Left ventricle myocardium inferior (tissue), 1 donor: ENCODE data around the gene SDK2. TPM values are rescaled to one million over a fixed set of nuclear protein-coding genes. Genes with fewer than 3 reads are reported as not detected.

ENCODE experiments used
- DNase-seq: peaks from one replicate; pipeline ENCODE4 v3.0.0-alpha.2; 2020
- H3K27ac ChIP-seq: fragments of 200-600 bp; replicated peaks from 2 replicates; pipeline ENCODE4 v1.8.0; 2021
- H3K27me3 ChIP-seq: fragments of 200-600 bp; 2 replicates; pipeline ENCODE4 v1.8.0; 2021; ENCODE audit warnings: low read depth
- H3K36me3 ChIP-seq: fragments of 200-600 bp; 2 replicates; pipeline ENCODE4 v1.8.0; 2021
- H3K4me1 ChIP-seq: fragments of 200-600 bp; 2 replicates; pipeline ENCODE4 v1.8.0; 2021
- H3K4me3 ChIP-seq: fragments of 200-600 bp; 2 replicates; pipeline ENCODE4 v1.8.0; 2021; ENCODE audit warnings: mild to moderate bottlenecking, moderate library complexity
- H3K9me3 ChIP-seq: fragments of 200-600 bp; replicated peaks from 2 replicates; pipeline ENCODE4 v1.8.0; 2021
- intact Hi-C: fragments of 100-400 bp; cut with micrococcal nuclease; formaldehyde crosslinking; loops from one replicate; pipeline ENCODE4 v1.11.0; 2022
- total RNA-seq: library from RNA; stranded (reverse); fragmentation: NEBNext Ultra II Directional; extraction: Animal tissue kit (Norgen Biotek cat#: 25700); gene quantifications from one replicate; pipeline ENCODE4 v1.2.1, GENCODE V29; 2021
- TF ChIP-seq, protein P1 (sequence below): fragments of 200-600 bp; IDR thresholded peaks from 2 replicates; pipeline ENCODE4 v1.8.0; 2021; ENCODE audit warnings: antibody characterized with exemption, mild to moderate bottlenecking, borderline replicate concordance
- donor health status: DM: no; HTN: yes; CAD: no; lungs with severe emphysema.

Gene SDK2
- total RNA-seq, 1 donor from 2014 or later: 2.2 TPM

- Histone ChIP-seq H3K9me3 (no peaks in the 10 kb centered on the region), H3K4me1 (peaks cover 44% of the 10 kb centered on the region), H3K4me3 (peak overlapping the region; percentile 43), H3K27ac (peak overlapping the region; percentile 88), H3K36me3 (no peaks in the 10 kb centered on the region), H3K27me3 (peaks cover 1% of the 10 kb centered on the region)
- TF ChIP-seq, protein P1, sequence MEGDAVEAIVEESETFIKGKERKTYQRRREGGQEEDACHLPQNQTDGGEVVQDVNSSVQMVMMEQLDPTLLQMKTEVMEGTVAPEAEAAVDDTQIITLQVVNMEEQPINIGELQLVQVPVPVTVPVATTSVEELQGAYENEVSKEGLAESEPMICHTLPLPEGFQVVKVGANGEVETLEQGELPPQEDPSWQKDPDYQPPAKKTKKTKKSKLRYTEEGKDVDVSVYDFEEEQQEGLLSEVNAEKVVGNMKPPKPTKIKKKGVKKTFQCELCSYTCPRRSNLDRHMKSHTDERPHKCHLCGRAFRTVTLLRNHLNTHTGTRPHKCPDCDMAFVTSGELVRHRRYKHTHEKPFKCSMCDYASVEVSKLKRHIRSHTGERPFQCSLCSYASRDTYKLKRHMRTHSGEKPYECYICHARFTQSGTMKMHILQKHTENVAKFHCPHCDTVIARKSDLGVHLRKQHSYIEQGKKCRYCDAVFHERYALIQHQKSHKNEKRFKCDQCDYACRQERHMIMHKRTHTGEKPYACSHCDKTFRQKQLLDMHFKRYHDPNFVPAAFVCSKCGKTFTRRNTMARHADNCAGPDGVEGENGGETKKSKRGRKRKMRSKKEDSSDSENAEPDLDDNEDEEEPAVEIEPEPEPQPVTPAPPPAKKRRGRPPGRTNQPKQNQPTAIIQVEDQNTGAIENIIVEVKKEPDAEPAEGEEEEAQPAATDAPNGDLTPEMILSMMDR: no peak
- DNase-seq: peak; percentile 35
- intact Hi-C loops: no loop called here
Measured at GRCh38 chr17:73365301-73365874, 278.9 kb downstream of the SDK2 start.

- Histone ChIP-seq H3K9me3 (no peaks in the 10 kb centered on the region), H3K4me1 (peaks cover 50% of the 10 kb centered on the region), H3K27ac (no peak overlapping the region), H3K36me3 (no peaks in the 10 kb centered on the region), H3K4me3 (no peak overlapping the region), H3K27me3 (no peaks in the 10 kb centered on the region)
- intact Hi-C loops: no loop called here
- TF ChIP-seq, protein P1: no peak
- DNase-seq: no peak
Measured at GRCh38 chr17:73364155-73364522, 280.1 kb downstream of the SDK2 start.

GRCh38 chr17:73363442-73364154 is 280.6 kb downstream of the SDK2 start:
- intact Hi-C loops: no loop called here
- Histone ChIP-seq H3K4me1 (peaks cover 48% of the 10 kb centered on the region), H3K27me3 (no peaks in the 10 kb centered on the region), H3K4me3 (no peak overlapping the region), H3K9me3 (no peaks in the 10 kb centered on the region), H3K36me3 (no peaks in the 10 kb centered on the region), H3K27ac (no peak overlapping the region)
- DNase-seq: no peak
- TF ChIP-seq, protein P1: no peak

DNA sequence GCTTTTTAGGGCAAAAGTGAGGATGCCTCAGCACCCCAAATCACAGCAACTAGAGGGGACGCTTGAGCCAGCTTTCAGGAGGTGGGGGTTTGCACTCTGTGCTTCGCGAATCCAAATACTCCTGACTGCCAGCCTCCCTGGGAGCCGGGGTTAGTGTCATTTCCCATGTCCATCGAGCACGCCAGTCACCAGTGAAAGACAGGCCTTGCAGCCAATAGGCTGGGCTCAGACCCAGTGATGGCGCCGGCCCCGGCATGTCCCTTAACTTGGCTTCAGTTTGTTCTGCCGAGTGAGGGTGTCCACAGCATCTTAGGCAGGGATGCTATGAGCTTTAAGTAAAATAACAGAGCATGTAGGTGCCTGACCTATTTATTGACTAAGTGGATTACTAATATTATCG is 281.5 kb downstream of the SDK2 start:
- Histone ChIP-seq H3K27me3 (no peaks in the 10 kb centered on the region), H3K27ac (no peak overlapping the region), H3K9me3 (no peaks in the 10 kb centered on the region), H3K36me3 (no peaks in the 10 kb centered on the region), H3K4me3 (no peak overlapping the region), H3K4me1 (peaks cover 57% of the 10 kb centered on the region)
- TF ChIP-seq, protein P1: no peak
- no peak for DNase-seq
- intact Hi-C loops: no loop called here

DNA sequence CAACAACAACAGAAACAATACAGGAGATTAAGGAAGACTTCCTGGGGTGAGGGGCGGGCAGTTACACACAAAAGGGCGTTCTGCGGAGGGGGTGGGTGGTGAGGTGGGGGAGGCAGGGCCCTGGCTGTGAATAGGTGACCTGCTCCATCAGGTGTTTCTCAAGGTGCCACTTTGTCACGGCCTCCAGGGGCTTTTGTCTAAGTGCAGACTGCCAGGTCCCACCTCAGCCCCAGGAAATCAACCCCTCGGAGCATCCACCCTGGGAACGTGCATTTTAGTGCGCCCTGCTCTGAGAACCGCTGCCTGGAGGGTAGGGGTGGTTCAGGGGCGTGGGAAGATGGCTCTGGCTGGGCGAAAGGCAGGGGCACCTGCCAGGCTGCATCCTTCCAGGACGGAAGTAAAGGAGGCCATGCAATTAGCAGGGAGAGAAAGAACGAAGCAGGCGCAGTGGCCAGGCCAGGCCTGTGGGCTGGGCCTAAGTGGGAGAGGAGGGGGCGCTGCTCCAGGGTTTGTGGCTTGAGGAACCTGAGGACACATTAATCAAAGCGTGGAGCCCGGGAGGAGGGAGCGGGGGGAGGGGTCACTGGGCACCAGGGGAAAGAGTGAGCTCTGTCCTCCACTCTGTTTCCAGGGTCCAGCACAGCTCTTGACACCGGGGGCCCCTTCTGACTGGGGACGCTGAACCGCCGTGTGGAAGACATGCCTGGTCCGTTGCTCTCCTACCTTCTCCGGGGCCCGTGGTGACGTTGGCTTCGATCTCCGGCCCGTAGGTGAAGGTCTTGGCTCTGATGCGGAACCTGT is 283.1 kb downstream of the SDK2 start:
- no peak for DNase-seq
- Histone ChIP-seq H3K4me3 (no peak overlapping the region), H3K9me3 (no peaks in the 10 kb centered on the region), H3K4me1 (peaks cover 65% of the 10 kb centered on the region), H3K27me3 (no peaks in the 10 kb centered on the region), H3K27ac (no peak overlapping the region), H3K36me3 (no peaks in the 10 kb centered on the region)
- intact Hi-C loops: no loop called here
- TF ChIP-seq, protein P1: no peak
